ENCODE data around the gene NCMAP.

The NCMAP gene

DNA sequence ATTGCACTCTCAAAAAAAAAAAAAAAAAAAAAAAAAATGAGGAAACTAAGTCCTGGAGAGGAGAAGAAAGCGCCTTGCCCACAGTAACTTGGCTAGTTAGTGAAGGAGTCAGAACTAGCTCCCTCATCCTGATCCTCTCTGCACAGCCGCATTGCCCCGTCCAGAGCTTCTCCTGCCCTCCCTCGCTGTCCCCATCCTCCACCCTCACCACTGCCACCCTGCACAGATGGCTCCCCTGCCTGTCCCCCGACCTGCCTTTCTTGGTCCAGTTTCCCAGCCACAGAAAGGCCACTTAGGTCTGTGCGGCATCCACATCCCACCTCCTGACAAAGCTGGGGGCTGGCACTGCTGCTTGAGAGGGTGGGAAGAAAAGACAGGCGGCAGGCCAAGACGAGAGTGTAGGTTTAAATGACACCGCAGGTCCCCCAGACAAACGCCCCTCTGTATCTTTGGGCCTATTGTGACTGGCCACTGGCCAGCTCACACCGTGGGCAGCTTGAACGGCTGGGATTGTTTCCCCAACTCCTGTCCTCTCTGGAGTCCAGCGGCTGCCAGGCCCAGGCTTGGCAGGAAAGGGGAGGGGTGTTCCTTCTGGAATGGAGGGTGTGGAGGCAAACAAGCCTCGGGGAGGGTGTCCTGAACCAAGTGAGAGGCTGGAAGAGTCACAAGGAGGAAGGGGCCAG is 20.2 kb downstream of the NCMAP start:
- DNase-seq: no peak

GRCh38 chr1:24578846-24579245 is 23.0 kb downstream of the NCMAP start:
- no peak for DNase-seq

- no peak for DNase-seq
Measured at GRCh38 chr1:24580756-24581155, 24.9 kb downstream of the NCMAP start.

- no peak for DNase-seq
Measured at GRCh38 chr1:24584171-24584647, 28.3 kb downstream of the NCMAP start.

- no peak for DNase-seq
Measured at GRCh38 chr1:24586119-24586518, 30.2 kb downstream of the NCMAP start.

DNA sequence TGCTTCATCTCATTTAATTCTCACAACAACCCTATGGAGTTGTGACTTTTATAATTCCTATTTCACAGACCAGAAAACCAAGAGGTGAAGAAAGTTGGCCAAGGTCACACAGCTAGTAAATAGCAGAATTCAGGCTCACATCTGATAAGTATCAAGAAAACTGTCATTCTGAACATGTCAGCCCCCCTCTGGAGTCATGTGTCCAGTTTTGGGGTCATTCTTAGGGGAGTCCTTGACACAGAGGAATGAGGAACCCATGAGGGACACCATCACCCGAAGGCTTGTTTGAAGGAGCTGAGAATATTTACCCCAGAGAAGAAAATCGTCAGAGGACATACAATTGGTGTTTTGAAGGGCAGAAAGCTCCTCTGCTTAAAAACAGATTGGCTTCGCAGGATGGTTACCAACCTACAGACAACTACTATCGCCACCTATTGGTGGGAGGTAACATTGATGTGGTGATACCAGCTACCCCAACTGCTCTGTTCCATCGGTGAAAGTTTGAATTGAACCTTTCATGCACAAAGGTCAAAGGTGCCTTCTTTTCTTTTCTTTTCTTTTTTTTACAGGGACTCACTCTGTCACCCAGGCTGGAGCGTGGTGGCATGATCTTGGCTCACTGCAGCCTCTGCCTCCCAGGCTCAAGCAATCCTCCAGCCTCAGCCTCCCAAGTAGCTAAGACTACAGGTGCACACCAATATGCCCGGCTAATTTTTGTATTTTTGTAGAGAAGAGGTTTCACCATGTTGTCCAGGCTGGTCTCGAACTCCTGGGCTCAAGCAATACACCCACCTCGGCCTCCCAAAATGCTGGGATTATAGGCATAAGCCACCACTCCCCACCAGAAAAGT is 31.3 kb downstream of the NCMAP start:
- peak; percentile 15 for DNase-seq

- no peak for DNase-seq
Measured at GRCh38 chr1:24588573-24588972, 32.7 kb downstream of the NCMAP start.

- no peak for DNase-seq
Measured at GRCh38 chr1:24589200-24589599, 33.3 kb downstream of the NCMAP start.

GRCh38 chr1:24591781-24592180 is 35.9 kb downstream of the NCMAP start:
- DNase-seq: no peak

DNA sequence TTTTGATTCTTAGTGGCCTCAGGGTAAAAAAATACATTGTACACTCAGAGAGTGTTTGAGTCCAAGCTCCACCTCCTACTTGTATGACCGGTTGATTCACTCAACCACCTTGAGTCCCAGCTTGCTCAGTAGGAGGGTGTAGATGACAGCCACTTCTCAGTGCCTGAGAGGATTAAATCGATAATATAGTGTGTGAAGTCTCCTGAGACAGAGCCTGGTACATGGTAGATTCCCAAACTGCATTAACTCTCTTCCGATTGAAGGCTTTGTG is 38.4 kb downstream of the NCMAP start:
- no peak for DNase-seq

GRCh38 chr1:24596401-24596880 is 40.6 kb downstream of the NCMAP start:
- no peak for DNase-seq

GRCh38 chr1:24599265-24599664 is 43.4 kb downstream of the NCMAP start:
- DNase-seq: no peak

- no peak for DNase-seq
Measured at GRCh38 chr1:24600551-24600950, 44.7 kb downstream of the NCMAP start.

GRCh38 chr1:24605534-24606295 is 49.8 kb downstream of the NCMAP start:
- no peak for DNase-seq

GRCh38 chr1:24606296-24606605 is 50.4 kb downstream of the NCMAP start:
- no peak for DNase-seq

DNA sequence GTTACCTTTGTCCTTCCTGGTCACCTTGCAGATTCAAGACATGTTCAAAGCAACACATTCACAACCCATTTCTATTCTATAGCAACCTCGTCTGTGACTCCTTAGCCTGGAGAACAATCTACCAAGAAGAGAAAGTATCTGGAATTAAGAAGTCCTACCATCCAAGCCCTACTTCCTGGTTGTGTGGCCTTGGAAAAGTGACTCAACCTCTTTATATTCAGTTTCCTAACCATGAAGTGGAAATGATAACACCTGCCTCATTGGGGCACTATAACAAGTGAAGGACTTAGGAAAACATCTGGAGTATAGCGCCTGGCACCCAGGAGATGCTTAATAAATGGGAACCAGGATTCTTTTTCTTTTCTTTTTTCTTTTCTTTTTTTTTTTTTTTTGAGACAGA is 50.7 kb downstream of the NCMAP start:
- no peak for DNase-seq

DNA sequence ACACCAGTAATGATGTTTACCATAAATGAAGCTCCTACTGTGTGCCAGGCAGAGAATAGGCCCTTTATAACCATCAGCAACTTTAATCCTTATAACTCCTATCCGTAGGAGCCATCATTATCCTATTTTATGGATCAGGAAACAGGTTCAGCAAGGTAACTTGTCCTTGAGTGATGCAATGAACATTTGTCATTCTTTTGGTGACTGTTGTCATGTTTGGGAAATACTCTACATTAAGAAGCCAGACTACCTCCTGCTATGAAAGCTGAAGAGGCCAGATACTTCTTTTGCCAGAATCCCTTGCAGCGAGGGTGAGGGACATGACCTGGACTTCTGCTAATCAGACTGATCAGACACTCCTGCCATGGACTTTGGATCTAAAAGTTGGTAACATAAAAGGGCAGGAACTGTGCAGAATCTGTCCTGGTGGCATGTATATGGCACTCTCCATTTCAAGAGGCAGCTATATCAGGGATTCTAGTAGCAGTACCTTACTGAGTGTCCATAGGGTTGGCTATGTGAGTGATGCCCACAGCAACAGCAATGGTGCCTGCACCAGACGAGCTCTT is 54.1 kb downstream of the NCMAP start:
- DNase-seq: no peak

- DNase-seq: no peak
Measured at GRCh38 chr1:24619376-24619775, 63.5 kb downstream of the NCMAP start.

- DNase-seq: no peak
Measured at GRCh38 chr1:24620678-24621077, 64.8 kb downstream of the NCMAP start.

DNA sequence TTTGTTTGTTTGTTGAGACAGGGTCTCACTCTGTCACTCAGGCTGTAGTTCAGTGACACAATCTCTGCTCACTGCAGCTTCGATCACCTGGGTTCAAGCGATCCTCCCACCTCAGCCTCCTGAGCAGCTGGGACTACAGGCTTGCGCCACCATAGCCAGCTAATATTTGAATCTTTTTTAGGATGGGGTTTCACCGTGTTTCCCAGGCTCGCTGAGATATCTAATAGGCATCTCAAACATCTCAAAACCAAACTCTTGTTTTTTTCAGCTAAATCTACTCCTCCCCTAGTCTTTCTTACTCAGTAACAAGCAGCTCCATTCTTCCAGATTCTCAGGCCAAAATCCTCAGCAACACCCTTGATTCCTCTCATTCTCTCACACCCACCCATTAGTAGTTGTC is 65.2 kb downstream of the NCMAP start:
- DNase-seq: no peak

DNA sequence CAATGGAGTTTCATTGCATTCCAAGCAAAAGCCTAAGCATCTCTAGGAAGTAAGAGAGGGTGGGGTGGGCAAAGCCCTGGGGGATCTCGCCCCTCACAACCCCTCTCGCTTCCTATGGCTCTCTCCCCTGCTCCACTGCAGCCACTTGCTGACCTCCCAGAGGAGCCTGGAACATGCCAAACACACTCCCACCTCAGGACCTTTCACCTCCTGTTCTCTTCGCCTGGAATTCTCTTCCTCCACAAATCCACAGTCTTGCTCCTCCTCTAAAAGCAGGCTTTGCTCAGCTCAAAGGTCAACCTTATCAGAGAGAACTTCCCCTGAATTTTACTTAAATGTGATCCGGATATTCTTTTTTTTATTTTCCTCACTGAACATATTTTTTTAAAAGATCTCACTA is 66.3 kb downstream of the NCMAP start:
- DNase-seq: no peak

GRCh38 chr1:24632832-24633175 is 76.9 kb downstream of the NCMAP start:
- no peak for DNase-seq

DNA sequence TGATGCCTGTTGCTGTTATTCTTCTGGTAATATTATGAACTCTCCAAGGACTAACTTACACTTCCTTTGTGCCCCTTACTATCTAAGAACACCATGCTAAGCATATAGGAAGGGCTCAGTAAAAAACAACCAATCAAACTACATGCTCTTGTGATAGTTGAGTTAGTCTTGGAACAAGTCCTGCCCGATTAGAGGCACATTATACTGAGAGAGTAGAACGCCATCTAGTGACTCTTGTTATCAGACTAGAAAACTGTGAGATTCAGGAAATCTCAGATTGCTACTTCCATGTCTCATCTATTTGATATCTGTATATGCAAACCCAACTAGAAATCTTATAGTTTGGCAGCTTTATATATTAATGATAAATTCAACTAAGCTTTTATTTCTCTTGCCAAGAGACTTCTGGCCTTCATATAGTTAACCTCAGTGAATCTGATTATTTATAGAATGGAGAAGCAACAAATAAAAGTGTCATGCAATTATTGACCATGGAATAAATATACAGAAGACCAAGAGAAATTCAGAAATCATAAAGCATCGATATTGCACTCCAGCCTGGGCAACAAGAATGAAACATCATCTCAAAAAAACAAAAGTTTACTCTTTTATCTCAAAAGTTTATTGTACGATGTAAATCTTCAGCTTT is 79.4 kb downstream of the NCMAP start:
- no peak for DNase-seq
